HEK293 (cell line): Measurements from ENCODE around the gene TPRA1.

Experiments
- CTCF ChIA-PET: fragments of 350-600 bp; formaldehyde crosslinking; extraction: SDS; loops from one replicate; lab custom pipeline; 2021; ENCODE audit warnings: antibody characterized with exemption; lab: Yijun Ruan, JAX
- POLR2A ChIA-PET: fragments of 300-600 bp; formaldehyde crosslinking; extraction: SDS; loops from one replicate; lab custom pipeline; 2020; ENCODE audit warnings: antibody characterized with exemption, inconsistent platforms; lab: Yijun Ruan, JAX
- H3K27ac ChIP-seq: fragments of 200-500 bp; sonication (Bioruptor generic); 2 replicates; pipeline ENCODE4 v1.5.1; 2014; ENCODE audit warnings: low read depth, low read length, control low read depth, inconsistent platforms; ENCODE audit errors: extremely low read depth
- H3K36me3 ChIP-seq, 2 experiments: fragments of 200-500 bp in 1 of 2; sonication (Bioruptor generic) in 1 of 2; 1 replicate in 1 of 2; 2 replicates in 1 of 2; pipeline ENCODE4 v1.5.1; 2014 to 2017; ENCODE audit warnings: inconsistent platforms in 2 of 2, low read length in 2 of 2; ENCODE audit not compliant: control insufficient read depth in 2 of 2, insufficient read depth in 1 of 2
- H3K4me1 ChIP-seq: fragments of 200-500 bp; sonication (Bioruptor generic); 2 replicates; pipeline ENCODE4 v1.5.1; 2014; ENCODE audit warnings: mild to moderate bottlenecking, low read length, inconsistent platforms; ENCODE audit not compliant: control insufficient read depth, insufficient read depth
- H3K4me3 ChIP-seq: 2 replicates; pipeline ENCODE4 v1.5.1; 2011; ENCODE audit warnings: low read depth, mild to moderate bottlenecking, control low read depth, low read length, moderate library complexity
- H3K9me3 ChIP-seq: fragments of 200-500 bp; sonication (Bioruptor generic); 2 replicates; pipeline ENCODE4 v1.5.1; 2014; ENCODE audit warnings: low read depth, low read length, inconsistent platforms; ENCODE audit not compliant: control insufficient read depth, insufficient read depth
- GLI4 ChIP-seq: fragments of 450-650 bp; formaldehyde crosslinking; IDR thresholded peaks from 2 replicates; pipeline ENCODE4 v1.5.1; 2016; ENCODE audit warnings: missing biosample characterization, missing genetic modification characterization
- SCRT1 ChIP-seq: fragments of 450-650 bp; formaldehyde crosslinking; IDR thresholded peaks from 2 replicates; pipeline ENCODE4 v1.5.1; 2016; ENCODE audit warnings: missing biosample characterization, missing genetic modification characterization, borderline replicate concordance
- SCRT2 ChIP-seq: fragments of 450-650 bp; formaldehyde crosslinking; IDR thresholded peaks from 2 replicates; pipeline ENCODE4 v1.5.1; 2016; ENCODE audit warnings: missing biosample characterization, missing genetic modification characterization
- ZBTB17 ChIP-seq: fragments of 450-650 bp; formaldehyde crosslinking; IDR thresholded peaks from 2 replicates; pipeline ENCODE4 v1.5.1; 2016; ENCODE audit warnings: missing biosample characterization, missing genetic modification characterization
- ZEB2 ChIP-seq: fragments of 450-650 bp; formaldehyde crosslinking; IDR thresholded peaks from 2 replicates; pipeline ENCODE4 v1.5.1; 2016; ENCODE audit warnings: missing biosample characterization, missing genetic modification characterization
- ZFP3 ChIP-seq: fragments of 450-650 bp; formaldehyde crosslinking; IDR thresholded peaks from 2 replicates; pipeline ENCODE4 v1.5.1; 2016; ENCODE audit warnings: low read depth, missing biosample characterization, missing genetic modification characterization
- ZNF121 ChIP-seq: fragments of 450-650 bp; formaldehyde crosslinking; IDR thresholded peaks from 2 replicates; pipeline ENCODE4 v1.5.1; 2016; ENCODE audit warnings: missing biosample characterization, missing genetic modification characterization
- ZNF211 ChIP-seq: fragments of 450-650 bp; formaldehyde crosslinking; IDR thresholded peaks from 2 replicates; pipeline ENCODE4 v1.5.1; 2016; ENCODE audit warnings: low read depth, missing biosample characterization, missing genetic modification characterization
- ZNF341 ChIP-seq: fragments of 450-650 bp; formaldehyde crosslinking; IDR thresholded peaks from 2 replicates; pipeline ENCODE4; 2016; ENCODE audit warnings: low read depth, missing biosample characterization, missing genetic modification characterization
- ZNF37A ChIP-seq: fragments of 450-650 bp; IDR thresholded peaks from 2 replicates; pipeline ENCODE4 v1.5.1; 2018; ENCODE audit warnings: missing biosample characterization, missing genetic modification characterization
- ZNF48 ChIP-seq: fragments of 450-650 bp; formaldehyde crosslinking; IDR thresholded peaks from 2 replicates; pipeline ENCODE4 v1.5.1; 2016; ENCODE audit warnings: missing biosample characterization, missing genetic modification characterization
- ZNF501 ChIP-seq: fragments of 450-650 bp; formaldehyde crosslinking; IDR thresholded peaks from 2 replicates; pipeline ENCODE4 v1.5.1; 2016; ENCODE audit warnings: missing biosample characterization, missing genetic modification characterization
- ZNF560 ChIP-seq: fragments of 450-650 bp; formaldehyde crosslinking; IDR thresholded peaks from 2 replicates; pipeline ENCODE4 v1.5.1; 2017; ENCODE audit warnings: missing biosample characterization, missing genetic modification characterization, borderline replicate concordance
- ZNF701 ChIP-seq: fragments of 450-650 bp; formaldehyde crosslinking; IDR thresholded peaks from 2 replicates; pipeline ENCODE4 v1.5.1; 2016; ENCODE audit warnings: missing biosample characterization, missing genetic modification characterization
- TF ChIP-seq, protein P1 (sequence below): fragments of 450-650 bp; formaldehyde crosslinking; IDR thresholded peaks from 2 replicates; pipeline ENCODE4 v1.5.1; 2016; ENCODE audit warnings: missing biosample characterization, missing genetic modification characterization
- TF ChIP-seq, protein P2 (sequence below): fragments of 450-650 bp; formaldehyde crosslinking; IDR thresholded peaks from 2 replicates; pipeline ENCODE4 v1.5.1; 2016; ENCODE audit warnings: missing biosample characterization, missing genetic modification characterization, borderline replicate concordance
- TF ChIP-seq, protein P3 (sequence below): fragments of 450-650 bp; formaldehyde crosslinking; IDR thresholded peaks from 2 replicates; pipeline ENCODE4 v1.5.1; 2016; ENCODE audit warnings: missing biosample characterization, missing genetic modification characterization
- TF ChIP-seq, protein P4 (sequence below): fragments of 450-650 bp; formaldehyde crosslinking; IDR thresholded peaks from 2 replicates; pipeline ENCODE4 v1.5.1; 2016; ENCODE audit warnings: missing biosample characterization, missing genetic modification characterization
- TF ChIP-seq, protein P5 (sequence below): fragments of 450-650 bp; formaldehyde crosslinking; IDR thresholded peaks from 2 replicates; pipeline ENCODE4 v1.5.1; 2016; ENCODE audit warnings: missing biosample characterization, missing genetic modification characterization

Gene TPRA1

DNA sequence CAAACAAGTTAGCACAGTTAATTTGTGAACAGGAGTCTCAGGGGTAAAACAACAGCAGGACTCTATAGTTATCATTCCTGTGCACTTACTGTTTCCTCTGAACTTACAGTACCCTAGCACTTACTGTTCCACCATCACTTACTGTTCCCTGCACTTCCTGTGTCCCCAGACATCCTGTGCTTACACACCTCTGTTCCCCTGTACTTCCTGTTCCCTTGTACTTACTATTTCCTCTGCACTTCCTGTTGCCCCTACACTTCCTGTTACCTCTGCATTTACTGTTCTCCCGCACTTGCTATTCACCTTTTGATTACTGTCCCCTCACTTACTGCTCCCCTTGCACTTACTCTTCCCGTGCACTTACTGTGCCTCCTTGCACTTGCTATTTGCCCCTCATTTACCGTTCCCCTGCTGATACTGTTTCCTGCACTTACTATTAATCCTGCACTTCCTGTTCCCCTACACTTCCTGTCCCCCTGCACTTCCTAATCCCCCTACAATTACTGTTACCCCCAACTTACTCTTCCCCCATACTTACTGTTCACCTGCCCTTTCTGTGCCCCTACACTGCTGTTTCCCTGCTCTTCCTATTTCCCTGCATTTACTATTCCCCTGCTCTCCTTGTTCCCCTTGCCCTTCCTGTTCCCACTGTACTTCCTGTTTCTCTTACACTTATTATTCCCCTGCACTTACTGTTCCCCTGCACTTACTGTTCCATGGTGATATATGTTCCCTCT is 30.3 kb downstream of the TPRA1 start (continued):
- TF ChIP-seq, protein P1, sequence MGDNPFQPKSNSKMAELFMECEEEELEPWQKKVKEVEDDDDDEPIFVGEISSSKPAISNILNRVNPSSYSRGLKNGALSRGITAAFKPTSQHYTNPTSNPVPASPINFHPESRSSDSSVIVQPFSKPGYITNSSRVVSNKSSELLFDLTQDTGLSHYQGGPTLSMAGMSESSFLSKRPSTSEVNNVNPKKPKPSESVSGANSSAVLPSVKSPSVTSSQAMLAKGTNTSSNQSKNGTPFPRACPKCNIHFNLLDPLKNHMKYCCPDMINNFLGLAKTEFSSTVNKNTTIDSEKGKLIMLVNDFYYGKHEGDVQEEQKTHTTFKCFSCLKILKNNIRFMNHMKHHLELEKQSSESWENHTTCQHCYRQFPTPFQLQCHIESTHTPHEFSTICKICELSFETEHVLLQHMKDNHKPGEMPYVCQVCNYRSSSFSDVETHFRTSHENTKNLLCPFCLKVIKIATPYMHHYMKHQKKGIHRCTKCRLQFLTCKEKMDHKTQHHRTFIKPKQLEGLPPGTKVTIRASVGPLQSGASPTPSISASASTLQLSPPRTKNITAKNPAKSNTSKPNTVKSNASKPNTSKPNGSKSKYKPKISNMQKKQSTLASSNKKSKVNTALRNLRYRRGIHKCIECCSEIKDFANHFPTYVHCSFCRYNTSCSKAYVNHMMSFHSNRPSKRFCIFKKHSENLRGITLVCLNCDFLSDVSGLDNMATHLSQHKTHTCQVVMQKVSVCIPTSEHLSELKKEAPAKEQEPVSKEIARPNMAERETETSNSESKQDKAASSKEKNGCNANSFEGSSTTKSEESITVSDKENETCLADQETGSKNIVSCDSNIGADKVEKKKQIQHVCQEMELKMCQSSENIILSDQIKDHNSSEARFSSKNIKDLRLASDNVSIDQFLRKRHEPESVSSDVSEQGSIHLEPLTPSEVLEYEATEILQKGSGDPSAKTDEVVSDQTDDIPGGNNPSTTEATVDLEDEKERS = no peak
- TF ChIP-seq, all 188 proteins: peak for 4

DNA sequence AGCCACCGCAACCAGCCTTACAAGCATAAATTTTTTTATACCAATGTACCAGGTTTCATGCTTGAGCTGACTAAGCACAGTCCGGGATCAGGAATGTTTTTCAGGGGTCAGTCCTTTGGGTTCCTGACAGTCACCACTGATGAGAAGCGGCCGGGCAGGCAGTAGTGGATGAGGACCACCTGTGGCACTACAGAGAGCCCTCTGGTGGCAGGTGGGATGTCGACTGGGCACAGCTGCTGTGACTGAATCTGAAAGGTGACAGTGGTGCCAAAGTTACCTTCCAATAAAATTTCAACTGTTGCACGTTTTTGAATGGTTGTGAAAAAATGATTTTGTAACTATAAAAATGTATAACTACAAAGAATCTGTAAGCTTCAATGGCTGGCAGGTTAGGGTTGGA is 34.0 kb downstream of the TPRA1 start:
- ChIA-PET CTCF (interaction anchor here (0.5 to 1.0 kb wide), 3 partner anchors 14 to 873 kb away, joined by 3 to 4 read pairs (median 3); no protein-coding TSS in a partner anchor), POLR2A (no interaction called here)
- Histone ChIP-seq H3K4me1 (no peaks in the 10 kb centered on the region), H3K4me3 (no peak overlapping the region), H3K27ac (no peak overlapping the region), H3K9me3 (no peaks in the 10 kb centered on the region), H3K36me3 (no peaks in the 10 kb centered on the region)
- TF ChIP-seq ZNF341 (no peak), SCRT2 (tag by site-specific recombination) (peak; percentile 72), ZBTB17 (tag by site-specific recombination) (no peak), ZNF37A (tag by site-specific recombination) (no peak), ZNF560 (tag by site-specific recombination) (no peak), SCRT1 (tag by site-specific recombination) (0 out of 2 replicates have a peak, but pooled peaks have one; percentile 38), ZNF701 (tag by site-specific recombination) (no peak)
- TF ChIP-seq, protein P2, sequence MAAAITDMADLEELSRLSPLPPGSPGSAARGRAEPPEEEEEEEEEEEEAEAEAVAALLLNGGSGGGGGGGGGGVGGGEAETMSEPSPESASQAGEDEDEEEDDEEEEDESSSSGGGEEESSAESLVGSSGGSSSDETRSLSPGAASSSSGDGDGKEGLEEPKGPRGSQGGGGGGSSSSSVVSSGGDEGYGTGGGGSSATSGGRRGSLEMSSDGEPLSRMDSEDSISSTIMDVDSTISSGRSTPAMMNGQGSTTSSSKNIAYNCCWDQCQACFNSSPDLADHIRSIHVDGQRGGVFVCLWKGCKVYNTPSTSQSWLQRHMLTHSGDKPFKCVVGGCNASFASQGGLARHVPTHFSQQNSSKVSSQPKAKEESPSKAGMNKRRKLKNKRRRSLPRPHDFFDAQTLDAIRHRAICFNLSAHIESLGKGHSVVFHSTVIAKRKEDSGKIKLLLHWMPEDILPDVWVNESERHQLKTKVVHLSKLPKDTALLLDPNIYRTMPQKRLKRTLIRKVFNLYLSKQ = no peak

DNA sequence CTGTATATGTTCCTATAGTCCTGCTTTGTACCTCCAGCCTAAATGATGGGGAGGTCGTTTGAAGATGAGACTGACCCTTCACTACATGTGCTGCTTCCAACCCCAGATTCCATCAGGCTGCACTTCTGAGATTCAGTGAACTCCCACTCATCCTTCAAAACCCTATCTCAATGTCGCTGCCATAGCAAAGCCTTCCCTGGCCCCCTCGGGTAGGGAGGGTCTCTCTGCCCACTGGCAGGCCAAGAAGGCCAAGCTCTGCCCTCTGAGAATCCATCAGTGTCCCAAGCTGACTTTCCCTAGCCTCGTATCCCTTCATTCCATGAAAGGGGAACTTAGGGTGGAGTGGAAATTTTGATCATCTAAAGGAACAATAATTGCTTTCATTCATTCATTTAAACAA is 35.4 kb downstream of the TPRA1 start:
- ChIA-PET CTCF (interaction anchor here (0.7 to 0.9 kb wide), 2 partner anchors 11 to 20 kb away, joined by 3 read pairs; no protein-coding TSS in a partner anchor), POLR2A (no interaction called here)
- H3K4me1 ChIP-seq = no peaks in the 10 kb centered on the region

DNA sequence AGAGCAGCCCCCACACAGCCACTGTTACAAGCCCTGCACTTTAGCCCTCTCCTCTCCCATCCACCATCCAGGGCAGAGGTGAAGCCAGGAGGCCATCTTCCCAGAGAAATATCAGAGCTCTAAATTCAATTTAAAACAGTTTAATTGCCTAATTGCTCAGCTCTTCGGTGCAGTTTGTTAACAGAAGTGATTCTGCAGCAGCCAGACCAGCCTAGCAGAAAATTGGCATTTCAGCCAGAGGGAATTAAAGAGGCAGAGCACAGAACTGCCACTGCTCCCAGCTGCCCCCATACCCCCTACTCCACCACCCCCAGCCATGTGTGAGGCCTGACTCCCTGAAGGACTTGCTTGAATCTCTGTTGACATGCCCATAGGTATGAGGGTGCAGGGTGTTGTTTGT is 38.5 kb downstream of the TPRA1 start:
- H3K4me3 ChIP-seq = no peak overlapping the region
- TF ChIP-seq ZNF48 (no peak), GLI4 (no peak), ZNF501 (tag by site-specific recombination) (no peak), ZEB2 (no peak)
- TF ChIP-seq, protein P3, sequence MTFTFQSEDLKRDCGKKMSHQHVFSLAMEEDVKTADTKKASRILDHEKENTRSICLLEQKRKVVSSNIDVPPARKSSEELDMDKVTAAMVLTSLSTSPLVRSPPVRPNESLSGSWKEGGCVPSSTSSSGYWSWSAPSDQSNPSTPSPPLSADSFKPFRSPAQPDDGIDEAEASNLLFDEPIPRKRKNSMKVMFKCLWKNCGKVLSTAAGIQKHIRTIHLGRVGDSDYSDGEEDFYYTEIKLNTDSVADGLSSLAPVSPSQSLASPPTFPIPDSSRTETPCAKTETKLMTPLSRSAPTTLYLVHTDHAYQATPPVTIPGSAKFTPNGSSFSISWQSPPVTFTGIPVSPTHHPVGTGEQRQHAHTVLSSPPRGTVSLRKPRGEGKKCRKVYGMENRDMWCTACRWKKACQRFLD (tag by site-specific recombination) = no peak
- TF ChIP-seq, protein P4, sequence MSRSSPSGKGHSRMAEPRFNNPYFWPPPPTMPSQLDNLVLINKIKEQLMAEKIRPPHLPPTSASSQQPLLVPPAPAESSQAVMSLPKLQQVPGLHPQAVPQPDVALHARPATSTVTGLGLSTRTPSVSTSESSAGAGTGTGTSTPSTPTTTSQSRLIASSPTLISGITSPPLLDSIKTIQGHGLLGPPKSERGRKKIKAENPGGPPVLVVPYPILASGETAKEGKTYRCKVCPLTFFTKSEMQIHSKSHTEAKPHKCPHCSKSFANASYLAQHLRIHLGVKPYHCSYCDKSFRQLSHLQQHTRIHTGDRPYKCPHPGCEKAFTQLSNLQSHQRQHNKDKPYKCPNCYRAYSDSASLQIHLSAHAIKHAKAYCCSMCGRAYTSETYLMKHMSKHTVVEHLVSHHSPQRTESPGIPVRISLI = no peak
- TF ChIP-seq, protein P5, sequence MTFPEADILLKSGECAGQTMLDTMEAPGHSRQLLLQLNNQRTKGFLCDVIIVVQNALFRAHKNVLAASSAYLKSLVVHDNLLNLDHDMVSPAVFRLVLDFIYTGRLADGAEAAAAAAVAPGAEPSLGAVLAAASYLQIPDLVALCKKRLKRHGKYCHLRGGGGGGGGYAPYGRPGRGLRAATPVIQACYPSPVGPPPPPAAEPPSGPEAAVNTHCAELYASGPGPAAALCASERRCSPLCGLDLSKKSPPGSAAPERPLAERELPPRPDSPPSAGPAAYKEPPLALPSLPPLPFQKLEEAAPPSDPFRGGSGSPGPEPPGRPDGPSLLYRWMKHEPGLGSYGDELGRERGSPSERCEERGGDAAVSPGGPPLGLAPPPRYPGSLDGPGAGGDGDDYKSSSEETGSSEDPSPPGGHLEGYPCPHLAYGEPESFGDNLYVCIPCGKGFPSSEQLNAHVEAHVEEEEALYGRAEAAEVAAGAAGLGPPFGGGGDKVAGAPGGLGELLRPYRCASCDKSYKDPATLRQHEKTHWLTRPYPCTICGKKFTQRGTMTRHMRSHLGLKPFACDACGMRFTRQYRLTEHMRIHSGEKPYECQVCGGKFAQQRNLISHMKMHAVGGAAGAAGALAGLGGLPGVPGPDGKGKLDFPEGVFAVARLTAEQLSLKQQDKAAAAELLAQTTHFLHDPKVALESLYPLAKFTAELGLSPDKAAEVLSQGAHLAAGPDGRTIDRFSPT (tag by site-specific recombination) = no peak
- H3K36me3 ChIP-seq = no peaks in the 10 kb centered on the region
- no peaks in the 10 kb centered on the region for H3K4me1 ChIP-seq
- H3K9me3 ChIP-seq = no peaks in the 10 kb centered on the region
- ChIA-PET CTCF (interaction anchor here (0.7 to 1.7 kb wide), 2 partner anchors 8 to 16 kb away, joined by 3 to 7 read pairs; no protein-coding TSS in a partner anchor), POLR2A (no interaction called here)
- H3K27ac ChIP-seq = no peak overlapping the region

More for the DNA sequence above, 35.4 kb downstream of the TPRA1 start:
- Histone ChIP-seq H3K4me3 (no peak overlapping the region), H3K36me3 (no peaks in the 10 kb centered on the region), H3K9me3 (no peaks in the 10 kb centered on the region), H3K27ac (no peak overlapping the region)
- no peak for TF ChIP-seq ZNF211
- TF ChIP-seq ZFP3 = 0 out of 2 replicates have a peak, but pooled peaks have one; percentile 54
- TF ChIP-seq ZNF121 (tag by site-specific recombination) = no peak
